CD4-positive, alpha-beta T cell (primary cell): Measurements from ENCODE around the gene GAL3ST1. TPM values are rescaled to one million over a fixed set of nuclear protein-coding genes. Genes with fewer than 3 reads are reported as not detected.

Experiments
- ATAC-seq: fragments of 200-7000 bp; cut with Tn5 transposase; one replicate; pipeline ENCODE4 v1.10.0; 2022; ENCODE audit warnings: mild to moderate bottlenecking; ENCODE audit not compliant: poor library complexity
- CTCF ChIA-PET: fragments of 350-600 bp; sonication (Branson Sonifier 250); formaldehyde crosslinking; loops from one replicate; lab custom pipeline; 2021; ENCODE audit warnings: antibody characterized with exemption, inconsistent platforms; lab: Charles Lee
- POLR2A ChIA-PET: fragments of 350-600 bp; sonication (Branson Sonifier 250); formaldehyde crosslinking; loops from one replicate; lab custom pipeline; 2021; ENCODE audit warnings: antibody characterized with exemption, inconsistent platforms; lab: Charles Lee
- DNase-seq, 14 experiments: peaks; one replicate each; pipeline ENCODE4 v3.0.0-alpha.2; 2013 to 2020; ENCODE audit warnings: mixed read lengths in 2 of 14
- H3K27ac ChIP-seq, 2 donors: one replicate each; pipeline versions ENCODE4 v1.5.1 to v1.7.0; 2013; ENCODE audit warnings: low read length in 2 of 2, low read depth in 1 of 2, mild to moderate bottlenecking in 1 of 2
- H3K27me3 ChIP-seq, 2 experiments: 1 replicate in 1 of 2; 2 replicates in 1 of 2; pipeline versions ENCODE4 v1.6.1 to v1.7.0; 2013; ENCODE audit warnings: low read length in 2 of 2, control low read depth in 1 of 2, mild to moderate bottlenecking in 1 of 2, moderate library complexity in 1 of 2; ENCODE audit not compliant: insufficient read depth in 2 of 2, control insufficient read depth in 1 of 2
- H3K36me3 ChIP-seq: one replicate; pipeline ENCODE4 v1.6.1; 2013; ENCODE audit warnings: low read length, control low read depth; ENCODE audit not compliant: insufficient read depth
- H3K4me1 ChIP-seq: one replicate; pipeline ENCODE4 v1.6.1; 2013; ENCODE audit warnings: low read length, control low read depth; ENCODE audit not compliant: insufficient read depth
- H3K4me3 ChIP-seq: one replicate; pipeline ENCODE4 v1.5.1; 2013; ENCODE audit warnings: mild to moderate bottlenecking, low read length, moderate library complexity
- H3K9me3 ChIP-seq, 2 experiments: 1 replicate in 1 of 2; 2 replicates in 1 of 2; pipeline versions ENCODE4 v1.6.1 to v1.7.0; 2013; ENCODE audit warnings: low read length in 2 of 2, mild to moderate bottlenecking in 2 of 2, control low read depth in 1 of 2, moderate library complexity in 1 of 2; ENCODE audit not compliant: control insufficient read depth in 1 of 2, insufficient read depth in 1 of 2
- H3K27ac Mint-ChIP-seq: one replicate; pipeline ENCODE4 v1.8.0; 2020; ENCODE audit warnings: mixed read lengths
- H3K27me3 Mint-ChIP-seq: one replicate; pipeline ENCODE4 v1.8.0; 2021; ENCODE audit warnings: mixed read lengths
- H3K36me3 Mint-ChIP-seq: one replicate; pipeline ENCODE4 v1.8.0; 2021; ENCODE audit warnings: low read depth, mixed read lengths
- H3K4me1 Mint-ChIP-seq: one replicate; pipeline ENCODE4 v1.8.0; 2021; ENCODE audit warnings: low read depth, mixed read lengths
- H3K4me3 Mint-ChIP-seq: one replicate; pipeline ENCODE4 v1.8.0; 2020; ENCODE audit warnings: mild to moderate bottlenecking, mixed read lengths
- H3K9me3 Mint-ChIP-seq: one replicate; pipeline ENCODE4 v1.8.0; 2020; ENCODE audit warnings: mixed read lengths
- intact Hi-C, 2 experiments: fragments of 100-400 bp; cut with DNase I in 1 of 2; cut with micrococcal nuclease in 1 of 2; formaldehyde crosslinking; loops; one replicate each; pipeline versions ENCODE4 v1.15.1 to v1.9.0; 2023 to 2025; cut with DNase I, micrococcal nuclease
- total RNA-seq, 174 experiments: library from RNA in 2 of 174; stranded (reverse) in 2 of 174; gene quantifications; one replicate each; pipeline ENCODE4 v1.2.3 and lab custom pipeline; 2021 to 2026
- TF ChIP-seq, protein P1 (sequence below): fragments of 200-600 bp; IDR thresholded peaks from one replicate; pipeline ENCODE4 v1.8.0; 2022; ENCODE audit warnings: antibody characterized with exemption, mild to moderate bottlenecking

GAL3ST1 gene
- total RNA-seq, 2 experiments from 2014 or later = not detected

GRCh38 chr22:30507670-30508069 is 66.8 kb downstream of the GAL3ST1 start:
- H3K9me3 ChIP-seq = peaks cover 0 to 8% of the 10 kb centered on the region in 2 experiments
- no peaks in the 10 kb centered on the region for H3K4me1 Mint-ChIP-seq
- peaks cover 4% of the 10 kb centered on the region for H3K4me1 ChIP-seq
- no peak for DNase-seq
- CTCF ChIA-PET = no interaction called here
- TF ChIP-seq, protein P1, sequence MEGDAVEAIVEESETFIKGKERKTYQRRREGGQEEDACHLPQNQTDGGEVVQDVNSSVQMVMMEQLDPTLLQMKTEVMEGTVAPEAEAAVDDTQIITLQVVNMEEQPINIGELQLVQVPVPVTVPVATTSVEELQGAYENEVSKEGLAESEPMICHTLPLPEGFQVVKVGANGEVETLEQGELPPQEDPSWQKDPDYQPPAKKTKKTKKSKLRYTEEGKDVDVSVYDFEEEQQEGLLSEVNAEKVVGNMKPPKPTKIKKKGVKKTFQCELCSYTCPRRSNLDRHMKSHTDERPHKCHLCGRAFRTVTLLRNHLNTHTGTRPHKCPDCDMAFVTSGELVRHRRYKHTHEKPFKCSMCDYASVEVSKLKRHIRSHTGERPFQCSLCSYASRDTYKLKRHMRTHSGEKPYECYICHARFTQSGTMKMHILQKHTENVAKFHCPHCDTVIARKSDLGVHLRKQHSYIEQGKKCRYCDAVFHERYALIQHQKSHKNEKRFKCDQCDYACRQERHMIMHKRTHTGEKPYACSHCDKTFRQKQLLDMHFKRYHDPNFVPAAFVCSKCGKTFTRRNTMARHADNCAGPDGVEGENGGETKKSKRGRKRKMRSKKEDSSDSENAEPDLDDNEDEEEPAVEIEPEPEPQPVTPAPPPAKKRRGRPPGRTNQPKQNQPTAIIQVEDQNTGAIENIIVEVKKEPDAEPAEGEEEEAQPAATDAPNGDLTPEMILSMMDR = no peak
- H3K36me3 ChIP-seq = no peaks in the 10 kb centered on the region
- no peak overlapping the region for H3K27ac Mint-ChIP-seq
- H3K4me3 Mint-ChIP-seq = no peak overlapping the region
- H3K9me3 Mint-ChIP-seq = no peaks in the 10 kb centered on the region
- H3K4me3 ChIP-seq = no peak overlapping the region
- peaks cover 34% of the 10 kb centered on the region for H3K27me3 Mint-ChIP-seq
- peaks cover 24 to 28% of the 10 kb centered on the region in 2 experiments for H3K27me3 ChIP-seq
- intact Hi-C loops = no loop called here
- H3K36me3 Mint-ChIP-seq = no peaks in the 10 kb centered on the region
- H3K27ac ChIP-seq = no peak overlapping the region
- ATAC-seq = no peak
- POLR2A ChIA-PET = no interaction called here

DNA sequence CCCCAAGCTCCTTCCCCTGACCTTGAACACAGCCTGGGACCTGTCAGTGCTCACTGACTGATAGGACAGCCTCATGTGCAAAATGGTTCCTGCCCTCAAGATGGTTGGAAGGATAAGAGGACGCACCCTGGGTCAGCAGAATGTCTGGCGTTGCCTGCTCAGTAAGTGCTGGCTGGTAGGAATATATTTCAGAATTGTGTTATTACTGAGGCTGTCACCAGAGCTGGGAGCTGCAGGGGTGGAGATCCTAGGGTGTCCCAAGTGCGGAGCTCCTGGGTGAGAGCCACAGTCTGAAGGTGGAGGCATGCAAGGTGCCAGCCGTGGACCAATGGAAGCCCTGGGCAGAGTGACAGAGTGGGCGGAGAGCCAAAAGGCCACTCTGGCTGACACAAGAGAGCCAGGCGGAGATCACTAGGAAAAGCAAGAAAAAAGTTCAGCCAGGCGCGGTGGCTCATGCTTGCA is 67.9 kb downstream of the GAL3ST1 start:
- Mint-ChIP-seq H3K9me3 (no peaks in the 10 kb centered on the region), H3K36me3 (no peaks in the 10 kb centered on the region), H3K27ac (no peak overlapping the region), H3K27me3 (peaks cover 43% of the 10 kb centered on the region), H3K4me3 (no peak overlapping the region), H3K4me1 (no peaks in the 10 kb centered on the region)
- H3K4me1 ChIP-seq = peaks cover 4% of the 10 kb centered on the region
- H3K27ac ChIP-seq = no peak overlapping the region
- peaks cover 28 to 32% of the 10 kb centered on the region in 2 experiments for H3K27me3 ChIP-seq
- H3K4me3 ChIP-seq = no peak overlapping the region
- ATAC-seq (no peak), DNase-seq (no peak)
- TF ChIP-seq, protein P1 = no peak
- POLR2A ChIA-PET = no interaction called here
- H3K36me3 ChIP-seq = no peaks in the 10 kb centered on the region
- intact Hi-C loops = no loop called here
- peaks cover 0 to 8% of the 10 kb centered on the region in 2 experiments for H3K9me3 ChIP-seq
- CTCF ChIA-PET = no interaction called here

Other genes starting within 250 kb of the GAL3ST1 start
- gene TBC1D10A, start 247.7 kb downstream of the GAL3ST1 start, total RNA-seq = 10 to 100 TPM; 38.9 to 41.8 TPM
- 100 to 1,000 TPM; 335 to 388 TPM for gene SF3A1, start 217.8 kb downstream of the GAL3ST1 start, total RNA-seq
- 10 to 100 TPM in 1 of 2 experiments, 1 to 10 TPM in 1; 8.3 to 10.1 TPM for gene CCDC157, start 217.7 kb downstream of the GAL3ST1 start, total RNA-seq
- gene RNF215, start 187.3 kb downstream of the GAL3ST1 start, total RNA-seq = 1 to 10 TPM; 4.6 to 4.9 TPM
- gene SEC14L2, start 177.6 kb downstream of the GAL3ST1 start, total RNA-seq = 10 to 100 TPM; 74.6 to 79.8 TPM
- 10 to 100 TPM; 37.2 to 38.0 TPM for gene MTFP1, start 148.9 kb downstream of the GAL3ST1 start, total RNA-seq
- gene SEC14L3, start 102.6 kb downstream of the GAL3ST1 start, total RNA-seq = not detected
- gene SEC14L4, start 69.0 kb downstream of the GAL3ST1 start, total RNA-seq = not detected
- not detected for gene SEC14L6, start 27.9 kb downstream of the GAL3ST1 start, total RNA-seq
- gene PES1, start 17.2 kb upstream of the GAL3ST1 start, total RNA-seq = 10 to 100 TPM; 28.4 to 30.5 TPM
- gene TCN2, start 32.5 kb upstream of the GAL3ST1 start, total RNA-seq = under 1 TPM; 0.52 to 0.53 TPM
- gene SLC35E4, start 61.1 kb upstream of the GAL3ST1 start, total RNA-seq = 1 to 10 TPM; 2.1 to 2.9 TPM
- gene DUSP18, start 93.2 kb upstream of the GAL3ST1 start, total RNA-seq = 1 to 10 TPM; 5.7 to 6.2 TPM
- 1 to 10 TPM; 1.2 to 1.6 TPM for gene OSBP2, start 120.2 kb upstream of the GAL3ST1 start, total RNA-seq